OCI-LY1 (cell line): ENCODE data around the gene SCIN.

ENCODE experiments used
- H2AFZ ChIP-seq: fragments of 200-600 bp; sonication (generic), shearing (Covaris generic); 2 replicates; pipeline ENCODE4 v1.6.0; 2014; ENCODE audit warnings: antibody characterized with exemption, mild to moderate bottlenecking, low read length
- H3F3A ChIP-seq: fragments of 200-600 bp; sonication (generic), shearing (Covaris generic); 2 replicates; pipeline ENCODE4 v1.6.0; 2014; ENCODE audit warnings: mild to moderate bottlenecking, antibody characterized with exemption, low read length, moderate library complexity; ENCODE audit not compliant: insufficient read depth
- H3K27ac ChIP-seq: fragments of 200-600 bp; sonication (generic); 2 replicates; pipeline ENCODE4 v1.5.1; 2014; ENCODE audit warnings: low read length, mixed run types, mild to moderate bottlenecking, low read depth; ENCODE audit not compliant: poor library complexity, severe bottlenecking
- H3K27me3 ChIP-seq: fragments of 200-600 bp; sonication (generic); 2 replicates; pipeline ENCODE4 v1.6.0; 2014; ENCODE audit warnings: antibody characterized with exemption, mild to moderate bottlenecking, low read length, moderate library complexity; ENCODE audit not compliant: insufficient read depth
- H3K36me3 ChIP-seq: fragments of 200-600 bp; sonication (generic); 2 replicates; pipeline ENCODE4 v1.6.1; 2014; ENCODE audit warnings: mild to moderate bottlenecking, antibody characterized with exemption, low read length, moderate library complexity, mixed read lengths; ENCODE audit not compliant: insufficient read depth
- H3K4me1 ChIP-seq: fragments of 200-600 bp; sonication (generic); 2 replicates; pipeline ENCODE4 v1.5.1; 2014; ENCODE audit warnings: mild to moderate bottlenecking, low read length, moderate library complexity; ENCODE audit not compliant: insufficient read depth, severe bottlenecking
- H3K4me2 ChIP-seq: fragments of 200-600 bp; sonication (generic), shearing (Covaris generic); 2 replicates; pipeline ENCODE4 v1.6.1; 2014; ENCODE audit warnings: low read length
- H3K4me3 ChIP-seq: fragments of 200-600 bp; sonication (generic); 2 replicates; pipeline ENCODE4 v1.5.1; 2014; ENCODE audit warnings: low read length, low read depth, mild to moderate bottlenecking, mixed read lengths; ENCODE audit not compliant: poor library complexity, severe bottlenecking
- H3K79me2 ChIP-seq: fragments of 200-600 bp; shearing (Covaris generic); 2 replicates; pipeline ENCODE4 v1.6.1; 2016; ENCODE audit warnings: mixed run types, low read length, mixed read lengths; ENCODE audit not compliant: insufficient read depth
- H3K9ac ChIP-seq: fragments of 200-600 bp; sonication (generic), shearing (Covaris generic); 2 replicates; pipeline ENCODE4 v1.6.1; 2014; ENCODE audit warnings: mild to moderate bottlenecking, low read length, mixed read lengths
- H3K9me2 ChIP-seq: fragments of 200-600 bp; sonication (generic), shearing (Covaris generic); 2 replicates; pipeline ENCODE4 v1.6.1; 2014; ENCODE audit warnings: low read depth, mild to moderate bottlenecking, low read length, mixed read lengths
- H3K9me3 ChIP-seq: fragments of 200-600 bp; shearing (Covaris generic); 2 replicates; pipeline ENCODE4 v1.6.1; 2014; ENCODE audit warnings: low read length, mixed read lengths
- H4K20me1 ChIP-seq: fragments of 200-600 bp; sonication (generic), shearing (Covaris generic); 2 replicates; pipeline ENCODE4 v1.6.0; 2016; ENCODE audit warnings: mild to moderate bottlenecking, low read length; ENCODE audit not compliant: insufficient read depth
- EZH2 ChIP-seq: fragments of 200-600 bp; sonication (generic), shearing (Covaris generic); IDR thresholded peaks from 2 replicates; pipeline ENCODE4 v1.8.0; 2017; ENCODE audit warnings: borderline replicate concordance, mixed run types, mild to moderate bottlenecking, antibody characterized with exemption, low read length, moderate library complexity, mixed read lengths
- TF ChIP-seq, protein P1 (sequence below): fragments of 200-600 bp; sonication (generic), shearing (Covaris generic); IDR thresholded peaks from 2 replicates; pipeline ENCODE4 v1.5.1; 2017; ENCODE audit warnings: mild to moderate bottlenecking, antibody characterized with exemption, low read length, moderate library complexity, mixed read lengths

Gene SCIN

DNA sequence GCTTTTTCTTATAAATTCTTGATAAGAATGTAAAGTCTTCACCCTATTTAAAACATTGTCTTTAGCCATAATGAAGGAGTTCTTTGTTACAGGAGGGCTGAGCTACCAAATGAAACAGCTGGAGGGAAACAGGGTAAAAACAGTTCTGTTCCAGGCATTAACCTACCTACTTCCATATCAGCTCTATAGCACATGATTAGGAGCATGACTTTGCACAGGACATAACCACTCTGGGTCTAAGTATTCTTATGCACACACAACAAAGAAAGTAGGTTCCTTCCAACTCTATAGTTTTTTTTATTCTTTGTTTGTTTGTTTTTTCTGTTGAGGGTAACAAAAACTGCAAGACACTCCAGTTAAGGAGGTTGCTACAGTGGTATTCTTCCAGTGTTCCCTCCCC lies 52.7 kb downstream of the SCIN start:
- H3K4me3 ChIP-seq, result no peak overlapping the region
- no peak overlapping the region for H3K27ac ChIP-seq
- no peak overlapping the region for H2AFZ ChIP-seq
- no peaks in the 10 kb centered on the region for H3K9me3 ChIP-seq
- H3K9me2 ChIP-seq, result no peaks in the 10 kb centered on the region
- H3K4me1 ChIP-seq, result no peaks in the 10 kb centered on the region
- no peaks in the 10 kb centered on the region for H3K36me3 ChIP-seq
- TF ChIP-seq, protein P1, sequence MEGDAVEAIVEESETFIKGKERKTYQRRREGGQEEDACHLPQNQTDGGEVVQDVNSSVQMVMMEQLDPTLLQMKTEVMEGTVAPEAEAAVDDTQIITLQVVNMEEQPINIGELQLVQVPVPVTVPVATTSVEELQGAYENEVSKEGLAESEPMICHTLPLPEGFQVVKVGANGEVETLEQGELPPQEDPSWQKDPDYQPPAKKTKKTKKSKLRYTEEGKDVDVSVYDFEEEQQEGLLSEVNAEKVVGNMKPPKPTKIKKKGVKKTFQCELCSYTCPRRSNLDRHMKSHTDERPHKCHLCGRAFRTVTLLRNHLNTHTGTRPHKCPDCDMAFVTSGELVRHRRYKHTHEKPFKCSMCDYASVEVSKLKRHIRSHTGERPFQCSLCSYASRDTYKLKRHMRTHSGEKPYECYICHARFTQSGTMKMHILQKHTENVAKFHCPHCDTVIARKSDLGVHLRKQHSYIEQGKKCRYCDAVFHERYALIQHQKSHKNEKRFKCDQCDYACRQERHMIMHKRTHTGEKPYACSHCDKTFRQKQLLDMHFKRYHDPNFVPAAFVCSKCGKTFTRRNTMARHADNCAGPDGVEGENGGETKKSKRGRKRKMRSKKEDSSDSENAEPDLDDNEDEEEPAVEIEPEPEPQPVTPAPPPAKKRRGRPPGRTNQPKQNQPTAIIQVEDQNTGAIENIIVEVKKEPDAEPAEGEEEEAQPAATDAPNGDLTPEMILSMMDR, result no peak
- no peak for TF ChIP-seq EZH2
- H3K4me2 ChIP-seq, result no peak overlapping the region
- H3F3A ChIP-seq, result no peaks in the 10 kb centered on the region
- no peaks in the 10 kb centered on the region for H3K27me3 ChIP-seq
- H3K79me2 ChIP-seq, result no peaks in the 10 kb centered on the region
- H3K9ac ChIP-seq, result no peak overlapping the region
- no peaks in the 10 kb centered on the region for H4K20me1 ChIP-seq

DNA sequence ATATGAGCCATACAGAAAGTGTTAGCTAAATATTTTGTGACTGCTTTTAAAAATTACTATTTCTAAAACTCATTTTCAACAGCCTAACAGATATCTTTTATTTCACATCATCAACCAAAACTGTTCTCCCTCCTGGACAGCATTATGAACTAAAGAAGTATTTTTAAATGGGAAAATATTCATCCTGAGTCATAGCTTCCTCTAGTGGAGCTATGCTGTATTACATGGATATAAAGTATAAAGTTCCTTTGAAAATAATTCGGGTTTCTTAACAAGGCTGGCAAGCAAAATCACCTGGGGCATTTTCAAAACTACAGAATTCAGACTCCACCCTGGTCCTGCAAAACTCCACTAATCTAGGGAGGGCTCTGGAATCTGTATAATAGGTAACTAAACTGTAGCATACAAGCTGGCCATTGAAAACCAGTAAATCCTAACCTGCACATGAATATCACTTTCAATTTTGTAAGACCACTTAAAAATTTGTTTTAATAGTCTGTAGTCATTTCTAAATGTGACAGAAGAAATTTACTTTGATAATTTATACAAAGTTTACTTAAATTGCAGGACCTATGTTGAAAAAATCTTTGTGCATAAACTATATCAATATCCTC lies 53.5 kb downstream of the SCIN start:
- Histone ChIP-seq H3K4me2 (no peak overlapping the region), H3K27me3 (no peaks in the 10 kb centered on the region), H4K20me1 (no peaks in the 10 kb centered on the region), H3K9me2 (no peaks in the 10 kb centered on the region), H3F3A (no peaks in the 10 kb centered on the region), H3K9me3 (no peaks in the 10 kb centered on the region), H3K4me3 (no peak overlapping the region), H3K27ac (no peak overlapping the region), H3K9ac (no peak overlapping the region), H2AFZ (no peak overlapping the region), H3K36me3 (no peaks in the 10 kb centered on the region), H3K79me2 (no peaks in the 10 kb centered on the region), H3K4me1 (no peaks in the 10 kb centered on the region)
- TF ChIP-seq EZH2, result no peak
- TF ChIP-seq, protein P1, result peak; percentile 48

DNA sequence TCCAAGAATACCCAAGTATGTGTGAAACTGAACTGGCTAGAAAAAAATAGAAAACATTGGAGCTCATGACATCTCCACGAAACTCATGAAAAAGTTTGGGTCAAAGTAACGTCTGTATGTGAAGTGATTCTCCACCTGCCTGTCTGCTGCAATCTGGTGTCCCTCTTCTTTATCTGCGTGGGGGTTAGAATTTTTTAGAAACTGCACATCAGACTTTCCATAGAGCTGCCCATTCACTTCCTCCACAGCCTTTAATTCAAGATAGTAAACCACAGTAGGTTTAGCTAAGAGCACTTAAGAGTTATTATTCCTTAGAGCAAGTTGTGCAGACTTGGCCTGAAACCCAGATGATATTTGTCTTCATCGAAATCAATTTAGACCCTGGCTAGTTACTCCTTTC lies 55.3 kb downstream of the SCIN start:
- H3K4me3 ChIP-seq, result no peak overlapping the region
- TF ChIP-seq, protein P1, result no peak
- TF ChIP-seq EZH2, result no peak
- H3K36me3 ChIP-seq, result no peaks in the 10 kb centered on the region
- H4K20me1 ChIP-seq, result no peaks in the 10 kb centered on the region
- no peak overlapping the region for H3K4me2 ChIP-seq
- H3K9me2 ChIP-seq, result no peaks in the 10 kb centered on the region
- no peaks in the 10 kb centered on the region for H3F3A ChIP-seq
- H3K79me2 ChIP-seq, result no peaks in the 10 kb centered on the region
- no peaks in the 10 kb centered on the region for H3K4me1 ChIP-seq
- H3K9ac ChIP-seq, result no peak overlapping the region
- no peaks in the 10 kb centered on the region for H3K27me3 ChIP-seq
- H3K9me3 ChIP-seq, result no peaks in the 10 kb centered on the region
- no peak overlapping the region for H2AFZ ChIP-seq
- H3K27ac ChIP-seq, result no peak overlapping the region
